ENCODE data around the gene RASL11B. TPM values are rescaled to one million over a fixed set of nuclear protein-coding genes. Genes with fewer than 3 reads are reported as not detected.

The RASL11B gene
- total and polyA plus RNA-seq, 2 of the 13 experiments (the other 11 are each of a cell fraction or from before 2014, with no cell fraction given): 0.07 to 0.20 TPM

DNA sequence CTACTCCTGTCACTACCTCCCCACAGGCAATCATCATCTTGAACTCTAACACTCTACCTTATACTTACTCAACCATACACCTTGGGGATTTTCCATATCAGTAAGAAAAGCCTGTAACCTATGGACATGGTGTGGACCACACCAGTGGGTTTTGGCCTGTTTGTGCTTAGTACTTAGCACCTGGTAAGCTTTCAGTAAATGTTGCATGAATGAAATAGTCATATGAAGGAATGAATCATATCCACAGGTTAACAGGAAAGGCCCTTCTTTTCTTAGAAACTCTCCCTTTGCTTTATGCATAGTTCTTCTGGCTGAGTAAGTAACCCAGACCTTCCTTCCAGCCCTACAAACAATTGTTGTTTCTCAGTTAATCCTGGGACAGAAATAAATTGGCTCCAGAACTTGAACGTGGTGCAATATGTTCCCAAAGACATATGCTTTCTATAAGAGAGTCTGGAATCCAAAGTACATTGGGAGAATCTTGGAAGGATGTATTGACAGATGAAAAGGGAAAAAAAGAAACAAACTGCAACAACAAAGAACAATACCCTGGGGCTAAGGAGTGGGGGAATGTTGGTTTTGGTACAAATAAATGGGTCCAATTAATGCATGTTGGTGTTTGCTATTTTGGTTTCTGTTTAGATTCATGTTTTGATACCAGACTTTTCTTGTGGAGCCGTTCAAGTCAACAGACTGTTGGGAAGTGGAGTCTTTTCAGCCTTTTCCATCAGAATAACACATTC is 27.8 kb downstream of the RASL11B start:
- Histone ChIP-seq H3K27me3 (ENCODE audit: control insufficient read depth in 1 of 2, insufficient read depth in 2 of 2, low read length in 2 of 2) (no peaks in the 10 kb centered on the region), H4K20me1 (ENCODE audit: insufficient read depth, low read length) (no peaks in the 10 kb centered on the region), H3K27ac (ENCODE audit: extremely low read length, insufficient read depth, low read length) (no peak overlapping the region), H3K4me3 (replicated peaks in 1 of 3; ENCODE audit: insufficient read depth in 1 of 3, low read depth in 2 of 3, low read length in 3 of 3) (no peak overlapping the region), H2AFZ (ENCODE audit: low read length) (no peak overlapping the region), H3K4me1 (ENCODE audit: insufficient read depth, low read length) (no peaks in the 10 kb centered on the region), H3K9ac (ENCODE audit: insufficient read depth, low read depth, low read length) (no peak overlapping the region), H3K36me3 (replicated peaks in 1 of 2; ENCODE audit: control insufficient read depth in 1 of 2, insufficient read depth in 2 of 2, low read length in 2 of 2) (no peaks in the 10 kb centered on the region), H3K4me2 (ENCODE audit: low read depth, low read length) (no peak overlapping the region), H3K79me2 (ENCODE audit: insufficient read depth, low read length) (no peaks in the 10 kb centered on the region), H3K9me3 (ENCODE audit: low read length) (no peaks in the 10 kb centered on the region)
- ChIA-PET CTCF (ENCODE audit: low intra/inter-chr PET ratio, low total read pairs) (no interaction called here), POLR2A (no interaction called here)
- intact Hi-C loops (cut with micrococcal nuclease; ENCODE audit: unreplicated experiment): no loop called here
- no TSS peak for BruUV-seq (replicated peaks)
- ATAC-seq (no peak), FAIRE-seq (no peak), DNase-seq (ENCODE audit: low spot score) (no peak)
- in situ Hi-C loops (cut with HindIII; ENCODE audit: extremely low pct_ligation_motif_present, low pct_unique_long_range_greater_than_20kb): no loop called here
- 51% methylated on average over 2 of the region's 2 CpGs for WGBS (ENCODE audit: low lambda C conversion rate)
- TF ChIP-seq DBP (CRISPR knock-in tag; IDR thresholded peaks at IDR 0.05; ENCODE audit: not compliant biosample characterization) (no peak), EEA1 (CRISPR knock-in tag; IDR thresholded peaks at IDR 0.05; ENCODE audit: borderline replicate concordance) (no peak), BRD4 (CRISPR knock-in tag; IDR thresholded peaks at IDR 0.05) (no peak), ZNF34 (CRISPR knock-in tag; IDR thresholded peaks at IDR 0.05; ENCODE audit: borderline replicate concordance) (no peak)
- TF ChIP-seq, protein P1, sequence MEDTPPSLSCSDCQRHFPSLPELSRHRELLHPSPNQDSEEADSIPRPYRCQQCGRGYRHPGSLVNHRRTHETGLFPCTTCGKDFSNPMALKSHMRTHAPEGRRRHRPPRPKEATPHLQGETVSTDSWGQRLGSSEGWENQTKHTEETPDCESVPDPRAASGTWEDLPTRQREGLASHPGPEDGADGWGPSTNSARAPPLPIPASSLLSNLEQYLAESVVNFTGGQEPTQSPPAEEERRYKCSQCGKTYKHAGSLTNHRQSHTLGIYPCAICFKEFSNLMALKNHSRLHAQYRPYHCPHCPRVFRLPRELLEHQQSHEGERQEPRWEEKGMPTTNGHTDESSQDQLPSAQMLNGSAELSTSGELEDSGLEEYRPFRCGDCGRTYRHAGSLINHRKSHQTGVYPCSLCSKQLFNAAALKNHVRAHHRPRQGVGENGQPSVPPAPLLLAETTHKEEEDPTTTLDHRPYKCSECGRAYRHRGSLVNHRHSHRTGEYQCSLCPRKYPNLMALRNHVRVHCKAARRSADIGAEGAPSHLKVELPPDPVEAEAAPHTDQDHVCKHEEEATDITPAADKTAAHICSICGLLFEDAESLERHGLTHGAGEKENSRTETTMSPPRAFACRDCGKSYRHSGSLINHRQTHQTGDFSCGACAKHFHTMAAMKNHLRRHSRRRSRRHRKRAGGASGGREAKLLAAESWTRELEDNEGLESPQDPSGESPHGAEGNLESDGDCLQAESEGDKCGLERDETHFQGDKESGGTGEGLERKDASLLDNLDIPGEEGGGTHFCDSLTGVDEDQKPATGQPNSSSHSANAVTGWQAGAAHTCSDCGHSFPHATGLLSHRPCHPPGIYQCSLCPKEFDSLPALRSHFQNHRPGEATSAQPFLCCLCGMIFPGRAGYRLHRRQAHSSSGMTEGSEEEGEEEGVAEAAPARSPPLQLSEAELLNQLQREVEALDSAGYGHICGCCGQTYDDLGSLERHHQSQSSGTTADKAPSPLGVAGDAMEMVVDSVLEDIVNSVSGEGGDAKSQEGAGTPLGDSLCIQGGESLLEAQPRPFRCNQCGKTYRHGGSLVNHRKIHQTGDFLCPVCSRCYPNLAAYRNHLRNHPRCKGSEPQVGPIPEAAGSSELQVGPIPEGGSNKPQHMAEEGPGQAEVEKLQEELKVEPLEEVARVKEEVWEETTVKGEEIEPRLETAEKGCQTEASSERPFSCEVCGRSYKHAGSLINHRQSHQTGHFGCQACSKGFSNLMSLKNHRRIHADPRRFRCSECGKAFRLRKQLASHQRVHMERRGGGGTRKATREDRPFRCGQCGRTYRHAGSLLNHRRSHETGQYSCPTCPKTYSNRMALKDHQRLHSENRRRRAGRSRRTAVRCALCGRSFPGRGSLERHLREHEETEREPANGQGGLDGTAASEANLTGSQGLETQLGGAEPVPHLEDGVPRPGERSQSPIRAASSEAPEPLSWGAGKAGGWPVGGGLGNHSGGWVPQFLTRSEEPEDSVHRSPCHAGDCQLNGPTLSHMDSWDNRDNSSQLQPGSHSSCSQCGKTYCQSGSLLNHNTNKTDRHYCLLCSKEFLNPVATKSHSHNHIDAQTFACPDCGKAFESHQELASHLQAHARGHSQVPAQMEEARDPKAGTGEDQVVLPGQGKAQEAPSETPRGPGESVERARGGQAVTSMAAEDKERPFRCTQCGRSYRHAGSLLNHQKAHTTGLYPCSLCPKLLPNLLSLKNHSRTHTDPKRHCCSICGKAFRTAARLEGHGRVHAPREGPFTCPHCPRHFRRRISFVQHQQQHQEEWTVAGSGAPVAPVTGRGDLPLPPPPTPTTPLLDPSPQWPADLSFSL (CRISPR knock-in tag; IDR thresholded peaks at IDR 0.05): no peak

Measured in HepG2 (cell line).